GM23248 (cell line): Measurements from ENCODE around the gene PXDN.

Source experiments
- EZH2 ChIP-seq: fragments of 200-600 bp; sonication (generic); IDR thresholded peaks from 2 replicates; pipeline ENCODE4 v1.6.1; 2018; ENCODE audit warnings: antibody characterized with exemption, mild to moderate bottlenecking; ENCODE audit not compliant: insufficient read depth, poor library complexity, severe bottlenecking
- EZH2phosphoT487 ChIP-seq: fragments of 200-600 bp; sonication (generic); IDR thresholded peaks from 2 replicates; pipeline ENCODE4 v1.6.1; 2018; ENCODE audit warnings: antibody characterized with exemption, moderate library complexity, mild to moderate bottlenecking, low read depth; ENCODE audit not compliant: insufficient read depth

DNA sequence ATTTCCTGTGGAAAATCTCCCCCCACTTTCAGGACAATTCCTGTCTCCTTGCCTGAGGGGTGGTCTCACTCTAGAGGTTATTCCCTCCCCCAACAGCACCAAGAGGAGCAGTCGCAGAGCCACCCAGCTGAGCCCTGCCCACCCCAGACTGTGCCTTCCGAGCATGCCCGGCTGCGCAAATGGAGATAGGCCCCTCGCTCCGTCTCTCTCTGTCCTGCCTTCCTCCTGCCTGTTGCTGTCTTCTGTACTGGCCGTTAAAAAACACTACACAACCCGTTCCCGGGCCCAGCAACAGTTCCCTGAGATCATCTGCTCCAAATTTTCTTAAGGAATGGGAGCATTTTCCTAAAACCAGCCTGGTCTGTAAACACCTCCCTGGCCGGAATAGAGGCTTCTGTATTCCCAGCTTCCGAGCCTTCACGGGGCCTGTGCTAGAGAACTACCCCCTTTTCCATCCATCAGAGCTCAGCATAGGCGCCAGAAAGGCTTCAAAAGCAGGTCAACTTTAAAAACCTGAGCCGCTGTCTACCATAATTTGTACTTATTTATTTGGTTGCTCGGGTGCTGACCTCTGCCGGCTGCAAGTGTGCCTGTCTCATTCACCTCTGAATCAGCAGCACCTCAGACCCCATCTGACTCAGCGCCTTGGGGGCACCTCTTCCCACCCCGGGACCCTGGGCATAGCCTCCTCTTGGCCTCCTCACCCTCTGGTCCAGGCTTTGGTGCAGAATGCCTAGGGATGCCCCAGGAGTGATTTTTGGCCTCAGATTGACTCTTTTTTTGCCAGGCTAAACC, 159.4 kb downstream of the PXDN start:
- TF ChIP-seq EZH2: no peak
- TF ChIP-seq EZH2phosphoT487: no peak
